SK-N-SH (cell line): ENCODE data around the gene CACNA2D3. TPM values are rescaled to one million over a fixed set of nuclear protein-coding genes. Genes with fewer than 3 reads are reported as not detected.

Source experiments
- CTCF ChIA-PET: fragments of 300-600, 350-600 bp; formaldehyde crosslinking; extraction: SDS; loops from one replicate; lab custom pipeline; 2021; lab: Yijun Ruan, JAX
- POLR2A ChIA-PET: fragments of 350-600 bp; sonication (Branson Sonifier 250); formaldehyde crosslinking; extraction: SDS; loops from one replicate; lab custom pipeline; 2020; ENCODE audit warnings: antibody characterized with exemption, inconsistent platforms; lab: Yijun Ruan, JAX
- DNase-seq: peaks from one replicate; pipeline ENCODE4 v3.0.0; 2012
- H2AFZ ChIP-seq: fragments of 200-600 bp; sonication (generic); 2 replicates; pipeline ENCODE4 v1.8.1; 2016; ENCODE audit warnings: antibody characterized with exemption, mild to moderate bottlenecking, low read depth
- H3F3A ChIP-seq: fragments of 200-600 bp; sonication (generic); replicated peaks from 2 replicates; pipeline ENCODE3; 2016; ENCODE audit warnings: antibody characterized with exemption, mild to moderate bottlenecking; ENCODE audit not compliant: insufficient read depth
- H3K27ac ChIP-seq, 2 experiments: fragments of 200-500 bp in 1 of 2; fragments of 200-600 bp in 1 of 2; sonication (Bioruptor generic) in 1 of 2; sonication (generic), shearing (Covaris generic) in 1 of 2; 2 replicates each; pipeline versions ENCODE4 v1.5.1 to v1.6.1; 2014 to 2016; ENCODE audit warnings: low read depth in 2 of 2, inconsistent platforms in 1 of 2, low read length in 1 of 2, mild to moderate bottlenecking in 1 of 2, mixed read lengths in 1 of 2
- H3K27me3 ChIP-seq: fragments of 200-600 bp; sonication (generic), shearing (Covaris generic); 2 replicates; pipeline ENCODE4 v1.6.1; 2016; ENCODE audit warnings: mixed run types; ENCODE audit not compliant: insufficient read depth
- H3K36me3 ChIP-seq, 2 experiments: fragments of 200-500 bp in 1 of 2; fragments of 200-600 bp in 1 of 2; sonication (Bioruptor generic) in 1 of 2; sonication (generic) in 1 of 2; replicated peaks in 1 of 2; 2 replicates each; pipeline versions ENCODE3 to v1.5.1; 2014 to 2016; ENCODE audit warnings: low read length in 1 of 2, mild to moderate bottlenecking in 1 of 2; ENCODE audit not compliant: insufficient read depth in 2 of 2, control insufficient read depth in 1 of 2
- H3K4me1 ChIP-seq, 2 experiments: fragments of 200-500 bp in 1 of 2; fragments of 200-600 bp in 1 of 2; sonication (Bioruptor generic) in 1 of 2; sonication (generic), shearing (Covaris generic) in 1 of 2; 2 replicates each; pipeline versions ENCODE4 v1.5.1 to v1.6.1; 2014 to 2016; ENCODE audit warnings: low read depth in 1 of 2, low read length in 1 of 2, mixed run types in 1 of 2; ENCODE audit not compliant: insufficient read depth in 2 of 2, control insufficient read depth in 1 of 2
- H3K4me2 ChIP-seq: fragments of 200-600 bp; sonication (generic), shearing (Covaris generic); 2 replicates; pipeline ENCODE4 v1.6.1; 2017; ENCODE audit warnings: mixed run types
- H3K4me3 ChIP-seq, 2 experiments: fragments of 200-500 bp in 1 of 2; fragments of 200-600 bp in 1 of 2; sonication (Bioruptor generic) in 1 of 2; sonication (generic), shearing (Covaris generic) in 1 of 2; 2 replicates each; pipeline versions ENCODE4 v1.5.1 to v1.8.1; 2014 to 2016; ENCODE audit warnings: low read depth in 2 of 2, inconsistent platforms in 1 of 2, low read length in 1 of 2, mild to moderate bottlenecking in 1 of 2, mixed read lengths in 1 of 2, moderate library complexity in 1 of 2
- H3K79me2 ChIP-seq: fragments of 200-600 bp; sonication (generic); 2 replicates; pipeline ENCODE4 v1.8.1; 2017; ENCODE audit warnings: mild to moderate bottlenecking; ENCODE audit not compliant: insufficient read depth
- H3K9ac ChIP-seq: fragments of 200-600 bp; sonication (generic); 2 replicates; pipeline ENCODE4 v1.6.1; 2017; ENCODE audit warnings: mixed run types
- H3K9me2 ChIP-seq: fragments of 200-600 bp; sonication (generic); 2 replicates; pipeline ENCODE4 v1.6.1; 2017; ENCODE audit warnings: mixed run types
- H3K9me3 ChIP-seq: fragments of 200-600 bp; sonication (generic); 2 replicates; pipeline ENCODE4 v1.6.1; 2017; ENCODE audit warnings: mixed run types, mild to moderate bottlenecking, moderate library complexity
- H4K20me1 ChIP-seq: fragments of 200-600 bp; sonication (generic); 2 replicates; pipeline ENCODE4 v1.6.1; 2017; ENCODE audit warnings: mild to moderate bottlenecking, mixed run types; ENCODE audit not compliant: insufficient read depth
- CHD2 ChIP-seq: fragments of 150-350 bp; IDR thresholded peaks from 2 replicates; pipeline ENCODE4 v1.6.1; 2018; ENCODE audit warnings: low read length; ENCODE audit not compliant: partially characterized antibody
- ELF1 ChIP-seq: IDR thresholded peaks from 2 replicates; pipeline ENCODE4 v1.4.0; 2012
- EP300 ChIP-seq, 2 experiments: IDR thresholded peaks; 2 replicates each; pipeline versions ENCODE4 v1.4.0 to v1.6.1; 2012; ENCODE audit warnings: borderline replicate concordance in 1 of 2, low read depth in 1 of 2, low read length in 1 of 2
- FOSL2 ChIP-seq: IDR thresholded peaks from 2 replicates; pipeline ENCODE4 v1.4.0; 2012; ENCODE audit warnings: low read depth, mild to moderate bottlenecking, moderate library complexity, borderline replicate concordance
- FOXJ3 ChIP-seq: sonication (generic); formaldehyde crosslinking; IDR thresholded peaks from 2 replicates; pipeline ENCODE4 v1.5.1; 2020; ENCODE audit warnings: mild to moderate bottlenecking, missing genetic modification reagents
- FOXM1 ChIP-seq: IDR thresholded peaks from 2 replicates; pipeline ENCODE4 v1.4.0; 2012; ENCODE audit warnings: low read depth, mild to moderate bottlenecking
- MXI1 ChIP-seq: IDR thresholded peaks from 2 replicates; pipeline ENCODE4 v1.6.1; 2012; ENCODE audit warnings: mild to moderate bottlenecking, low read depth, low read length, improper control_type of control experiment
- NFIC ChIP-seq: IDR thresholded peaks from 2 replicates; pipeline ENCODE4 v1.4.0; 2012; ENCODE audit warnings: borderline replicate concordance
- RFX5 ChIP-seq: IDR thresholded peaks from 2 replicates; pipeline ENCODE4 v1.6.1; 2012; ENCODE audit warnings: mild to moderate bottlenecking, improper control_type of control experiment, low read length
- SMC3 ChIP-seq: IDR thresholded peaks from 2 replicates; pipeline ENCODE4 v1.6.1; 2012; ENCODE audit warnings: low read depth, low read length, improper control_type of control experiment
- TAF1 ChIP-seq: IDR thresholded peaks from 2 replicates; pipeline ENCODE4 v1.6.1; 2012; ENCODE audit warnings: low read depth, mild to moderate bottlenecking, low read length, moderate library complexity, borderline replicate concordance
- TCF12 ChIP-seq: IDR thresholded peaks from 2 replicates; pipeline ENCODE4 v1.4.0; 2012
- YY1 ChIP-seq: IDR thresholded peaks from 2 replicates; pipeline ENCODE4 v1.4.0; 2012; ENCODE audit warnings: low read depth, mild to moderate bottlenecking
- WGBS: methylation state at CpG from one replicate; pipeline ENCODE4 v1.1.6; 2017; ENCODE audit warnings: low lambda C conversion rate; 5-methylcytosine and 5-hydroxymethylcytosine counted together
- polyA plus RNA-seq, 3 experiments: library from polyadenylated mRNA; depleted of rRNA; stranded (reverse); fragments of >200 nt; gene quantifications; 2 replicates each; pipeline ENCODE4 v1.2.3, GENCODE V29; 2012
- TF ChIP-seq, protein P1 (sequence below): fragments of 150-350 bp; IDR thresholded peaks from 2 replicates; pipeline ENCODE4 v1.6.1; 2017; ENCODE audit warnings: antibody characterized with exemption, low read length, low read depth, borderline replicate concordance
- TF ChIP-seq, protein P2 (sequence below): IDR thresholded peaks from 2 replicates; pipeline ENCODE4 v1.6.1; 2012; ENCODE audit warnings: mild to moderate bottlenecking, low read depth, low read length, moderate library complexity
- TF ChIP-seq, protein P3 (sequence below): IDR thresholded peaks from 2 replicates; pipeline ENCODE4 v1.4.0; 2012; ENCODE audit warnings: low read depth, borderline replicate concordance
- TF ChIP-seq, protein P4 (sequence below): fragments of 150-350 bp; IDR thresholded peaks from 2 replicates; pipeline ENCODE4 v1.6.1; 2016; ENCODE audit warnings: mild to moderate bottlenecking, low read depth, low read length
- TF ChIP-seq, protein P5 (sequence below): IDR thresholded peaks from 2 replicates; pipeline ENCODE4 v1.4.0; 2012; ENCODE audit warnings: low read depth

Gene CACNA2D3
- polyA plus RNA-seq, 1 of the 3 experiments (the other 2 are of a cell fraction) = 0.15 TPM

DNA sequence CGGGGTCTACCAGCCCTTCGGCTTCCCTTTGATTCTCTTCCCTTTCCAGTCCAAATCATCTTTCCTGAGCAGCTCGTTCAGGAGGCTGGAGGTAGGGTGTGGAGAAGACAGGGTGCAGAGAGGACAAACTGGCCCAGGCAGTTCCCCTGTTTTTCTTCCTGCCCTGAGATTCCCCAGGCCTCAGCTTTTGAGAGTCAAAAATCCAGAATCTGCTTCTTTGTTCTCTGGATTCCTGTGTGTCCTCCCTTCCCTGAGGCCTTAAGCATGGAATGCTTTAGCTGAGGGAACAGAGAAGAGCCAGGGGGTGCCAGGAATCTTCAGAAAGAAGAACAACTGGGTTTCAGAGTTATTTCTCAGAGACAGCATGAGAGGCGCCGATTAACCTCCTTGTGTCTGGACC is 832.2 kb downstream of the CACNA2D3 start:
- H3K9me2 ChIP-seq = no peaks in the 10 kb centered on the region
- H3F3A ChIP-seq = no peaks in the 10 kb centered on the region
- H3K27me3 ChIP-seq = no peaks in the 10 kb centered on the region
- H3K4me3 ChIP-seq = no peak overlapping the region
- no peak for DNase-seq
- H3K4me2 ChIP-seq = peak overlapping the region; percentile 5; the same call in 1 of the 2 replicates
- POLR2A ChIA-PET = no interaction called here
- no peaks in the 10 kb centered on the region for H3K79me2 ChIP-seq
- CTCF ChIA-PET = interaction anchor here (1.1 kb wide), 1 partner anchor 101 kb away, joined by 3 read pairs; no protein-coding TSS in a partner anchor
- peak overlapping the region; percentile 48 for H3K9ac ChIP-seq
- 85% methylated on average over 5 of the region's 5 CpGs for WGBS
- H3K36me3 ChIP-seq = no peaks in the 10 kb centered on the region
- no peaks in the 10 kb centered on the region for H4K20me1 ChIP-seq
- H3K27ac ChIP-seq = peak overlapping the region; percentile 63 to 68
- no peaks in the 10 kb centered on the region for H3K9me3 ChIP-seq
- H3K4me1 ChIP-seq = peaks cover 9 to 27% of the 10 kb centered on the region in 2 experiments; a peak in 3 of 4 replicates
- H2AFZ ChIP-seq = 0 out of 2 replicates have a peak overlapping the region, but pooled peaks have one; percentile 1
- no peak for TF ChIP-seq RFX5
- no peak for TF ChIP-seq FOSL2
- TF ChIP-seq, protein P1, sequence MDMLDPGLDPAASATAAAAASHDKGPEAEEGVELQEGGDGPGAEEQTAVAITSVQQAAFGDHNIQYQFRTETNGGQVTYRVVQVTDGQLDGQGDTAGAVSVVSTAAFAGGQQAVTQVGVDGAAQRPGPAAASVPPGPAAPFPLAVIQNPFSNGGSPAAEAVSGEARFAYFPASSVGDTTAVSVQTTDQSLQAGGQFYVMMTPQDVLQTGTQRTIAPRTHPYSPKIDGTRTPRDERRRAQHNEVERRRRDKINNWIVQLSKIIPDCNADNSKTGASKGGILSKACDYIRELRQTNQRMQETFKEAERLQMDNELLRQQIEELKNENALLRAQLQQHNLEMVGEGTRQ = no peak
- no peak for TF ChIP-seq FOXM1
- no peak for TF ChIP-seq SMC3
- TF ChIP-seq, protein P2, sequence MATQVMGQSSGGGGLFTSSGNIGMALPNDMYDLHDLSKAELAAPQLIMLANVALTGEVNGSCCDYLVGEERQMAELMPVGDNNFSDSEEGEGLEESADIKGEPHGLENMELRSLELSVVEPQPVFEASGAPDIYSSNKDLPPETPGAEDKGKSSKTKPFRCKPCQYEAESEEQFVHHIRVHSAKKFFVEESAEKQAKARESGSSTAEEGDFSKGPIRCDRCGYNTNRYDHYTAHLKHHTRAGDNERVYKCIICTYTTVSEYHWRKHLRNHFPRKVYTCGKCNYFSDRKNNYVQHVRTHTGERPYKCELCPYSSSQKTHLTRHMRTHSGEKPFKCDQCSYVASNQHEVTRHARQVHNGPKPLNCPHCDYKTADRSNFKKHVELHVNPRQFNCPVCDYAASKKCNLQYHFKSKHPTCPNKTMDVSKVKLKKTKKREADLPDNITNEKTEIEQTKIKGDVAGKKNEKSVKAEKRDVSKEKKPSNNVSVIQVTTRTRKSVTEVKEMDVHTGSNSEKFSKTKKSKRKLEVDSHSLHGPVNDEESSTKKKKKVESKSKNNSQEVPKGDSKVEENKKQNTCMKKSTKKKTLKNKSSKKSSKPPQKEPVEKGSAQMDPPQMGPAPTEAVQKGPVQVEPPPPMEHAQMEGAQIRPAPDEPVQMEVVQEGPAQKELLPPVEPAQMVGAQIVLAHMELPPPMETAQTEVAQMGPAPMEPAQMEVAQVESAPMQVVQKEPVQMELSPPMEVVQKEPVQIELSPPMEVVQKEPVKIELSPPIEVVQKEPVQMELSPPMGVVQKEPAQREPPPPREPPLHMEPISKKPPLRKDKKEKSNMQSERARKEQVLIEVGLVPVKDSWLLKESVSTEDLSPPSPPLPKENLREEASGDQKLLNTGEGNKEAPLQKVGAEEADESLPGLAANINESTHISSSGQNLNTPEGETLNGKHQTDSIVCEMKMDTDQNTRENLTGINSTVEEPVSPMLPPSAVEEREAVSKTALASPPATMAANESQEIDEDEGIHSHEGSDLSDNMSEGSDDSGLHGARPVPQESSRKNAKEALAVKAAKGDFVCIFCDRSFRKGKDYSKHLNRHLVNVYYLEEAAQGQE = no peak
- TF ChIP-seq, protein P3, sequence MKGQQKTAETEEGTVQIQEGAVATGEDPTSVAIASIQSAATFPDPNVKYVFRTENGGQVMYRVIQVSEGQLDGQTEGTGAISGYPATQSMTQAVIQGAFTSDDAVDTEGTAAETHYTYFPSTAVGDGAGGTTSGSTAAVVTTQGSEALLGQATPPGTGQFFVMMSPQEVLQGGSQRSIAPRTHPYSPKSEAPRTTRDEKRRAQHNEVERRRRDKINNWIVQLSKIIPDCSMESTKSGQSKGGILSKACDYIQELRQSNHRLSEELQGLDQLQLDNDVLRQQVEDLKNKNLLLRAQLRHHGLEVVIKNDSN = no peak
- TF ChIP-seq YY1 = no peak
- no peak for TF ChIP-seq TCF12
- no peak for TF ChIP-seq EP300 (IDR thresholded peaks at IDR 0.05; ENCODE audit: borderline replicate concordance in 1 of 2, low read depth in 1 of 2, low read length in 1 of 2)
- TF ChIP-seq, protein P4, sequence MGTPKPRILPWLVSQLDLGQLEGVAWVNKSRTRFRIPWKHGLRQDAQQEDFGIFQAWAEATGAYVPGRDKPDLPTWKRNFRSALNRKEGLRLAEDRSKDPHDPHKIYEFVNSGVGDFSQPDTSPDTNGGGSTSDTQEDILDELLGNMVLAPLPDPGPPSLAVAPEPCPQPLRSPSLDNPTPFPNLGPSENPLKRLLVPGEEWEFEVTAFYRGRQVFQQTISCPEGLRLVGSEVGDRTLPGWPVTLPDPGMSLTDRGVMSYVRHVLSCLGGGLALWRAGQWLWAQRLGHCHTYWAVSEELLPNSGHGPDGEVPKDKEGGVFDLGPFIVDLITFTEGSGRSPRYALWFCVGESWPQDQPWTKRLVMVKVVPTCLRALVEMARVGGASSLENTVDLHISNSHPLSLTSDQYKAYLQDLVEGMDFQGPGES = no peak
- TF ChIP-seq FOXJ3 (CRISPR knock-in tag) = no peak
- TF ChIP-seq, protein P5, sequence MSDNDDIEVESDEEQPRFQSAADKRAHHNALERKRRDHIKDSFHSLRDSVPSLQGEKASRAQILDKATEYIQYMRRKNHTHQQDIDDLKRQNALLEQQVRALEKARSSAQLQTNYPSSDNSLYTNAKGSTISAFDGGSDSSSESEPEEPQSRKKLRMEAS = no peak
- TF ChIP-seq CHD2 = no peak
- no peak for TF ChIP-seq ELF1
- no peak for TF ChIP-seq TAF1
- no peak for TF ChIP-seq MXI1
- TF ChIP-seq NFIC = no peak
- TF ChIP-seq, all 33 proteins: peak for 0
